B cell (primary cell): ENCODE results near the gene IPO11.

Source experiments
- EZH2 ChIP-seq: IDR thresholded peaks from 2 replicates; pipeline ENCODE4 v1.6.1; 2012; ENCODE audit warnings: borderline replicate concordance, low read depth, mild to moderate bottlenecking, moderate library complexity, low read length; ENCODE audit not compliant: insufficient read depth, poor library complexity, severe bottlenecking
- TF ChIP-seq, protein P1 (sequence below): fragments of 200-600 bp; IDR thresholded peaks from one replicate; pipeline ENCODE4 v1.8.0; 2022; ENCODE audit warnings: antibody characterized with exemption, mild to moderate bottlenecking

DNA sequence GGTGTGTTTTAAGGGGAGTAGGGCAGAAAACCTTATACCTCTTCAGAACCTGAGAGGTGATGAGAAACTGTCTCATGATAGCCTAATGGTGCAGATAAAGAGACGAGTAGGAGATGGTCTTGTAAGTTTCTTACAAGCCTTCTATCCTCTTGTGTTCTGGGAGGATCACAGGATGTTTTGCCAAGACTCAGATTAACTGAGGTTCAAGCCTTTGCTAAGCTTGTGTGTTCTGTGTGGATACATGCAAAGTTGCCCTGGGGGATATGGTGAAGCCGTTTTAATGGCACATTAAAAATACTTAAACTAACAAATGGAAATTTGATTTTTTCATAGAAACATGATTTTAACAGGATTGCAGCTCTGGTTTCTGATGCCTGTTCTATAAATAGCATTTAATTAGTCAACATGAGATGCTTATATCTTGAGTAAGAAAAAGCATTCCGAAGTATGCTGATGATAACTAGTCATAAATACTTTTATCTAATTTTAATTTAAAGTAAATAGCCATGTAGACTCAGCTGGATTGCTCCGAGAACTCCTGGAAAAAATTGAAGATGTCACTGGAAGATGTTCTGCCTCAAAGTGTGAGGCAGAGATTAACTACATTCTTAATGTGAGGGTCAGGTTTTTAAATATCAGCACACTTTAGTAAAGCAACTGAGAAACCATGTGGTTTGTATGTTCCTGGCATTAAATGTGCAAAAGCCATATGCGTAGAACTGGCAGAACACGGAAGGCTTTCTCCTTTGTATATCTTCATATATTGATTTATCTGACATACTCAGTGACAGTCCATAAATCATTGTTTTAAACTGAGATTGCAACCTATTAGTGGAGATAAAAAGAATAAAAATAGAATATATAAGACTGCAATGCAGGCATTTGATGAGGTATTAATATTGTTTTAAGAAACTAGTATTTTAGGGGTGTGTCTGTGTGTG lies 53.7 kb downstream of the IPO11 start:
- TF ChIP-seq, protein P1, sequence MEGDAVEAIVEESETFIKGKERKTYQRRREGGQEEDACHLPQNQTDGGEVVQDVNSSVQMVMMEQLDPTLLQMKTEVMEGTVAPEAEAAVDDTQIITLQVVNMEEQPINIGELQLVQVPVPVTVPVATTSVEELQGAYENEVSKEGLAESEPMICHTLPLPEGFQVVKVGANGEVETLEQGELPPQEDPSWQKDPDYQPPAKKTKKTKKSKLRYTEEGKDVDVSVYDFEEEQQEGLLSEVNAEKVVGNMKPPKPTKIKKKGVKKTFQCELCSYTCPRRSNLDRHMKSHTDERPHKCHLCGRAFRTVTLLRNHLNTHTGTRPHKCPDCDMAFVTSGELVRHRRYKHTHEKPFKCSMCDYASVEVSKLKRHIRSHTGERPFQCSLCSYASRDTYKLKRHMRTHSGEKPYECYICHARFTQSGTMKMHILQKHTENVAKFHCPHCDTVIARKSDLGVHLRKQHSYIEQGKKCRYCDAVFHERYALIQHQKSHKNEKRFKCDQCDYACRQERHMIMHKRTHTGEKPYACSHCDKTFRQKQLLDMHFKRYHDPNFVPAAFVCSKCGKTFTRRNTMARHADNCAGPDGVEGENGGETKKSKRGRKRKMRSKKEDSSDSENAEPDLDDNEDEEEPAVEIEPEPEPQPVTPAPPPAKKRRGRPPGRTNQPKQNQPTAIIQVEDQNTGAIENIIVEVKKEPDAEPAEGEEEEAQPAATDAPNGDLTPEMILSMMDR: no peak
- TF ChIP-seq EZH2: no peak
